ENCODE results near the gene CCR1. TPM values are rescaled to one million over a fixed set of nuclear protein-coding genes. Genes with fewer than 3 reads are reported as not detected.

CCR1 gene
- 0.15 TPM for polyA plus RNA-seq (2013, experiment 1 of 2)
- 0.15 TPM for polyA plus RNA-seq (2013, experiment 2 of 2)

DNA sequence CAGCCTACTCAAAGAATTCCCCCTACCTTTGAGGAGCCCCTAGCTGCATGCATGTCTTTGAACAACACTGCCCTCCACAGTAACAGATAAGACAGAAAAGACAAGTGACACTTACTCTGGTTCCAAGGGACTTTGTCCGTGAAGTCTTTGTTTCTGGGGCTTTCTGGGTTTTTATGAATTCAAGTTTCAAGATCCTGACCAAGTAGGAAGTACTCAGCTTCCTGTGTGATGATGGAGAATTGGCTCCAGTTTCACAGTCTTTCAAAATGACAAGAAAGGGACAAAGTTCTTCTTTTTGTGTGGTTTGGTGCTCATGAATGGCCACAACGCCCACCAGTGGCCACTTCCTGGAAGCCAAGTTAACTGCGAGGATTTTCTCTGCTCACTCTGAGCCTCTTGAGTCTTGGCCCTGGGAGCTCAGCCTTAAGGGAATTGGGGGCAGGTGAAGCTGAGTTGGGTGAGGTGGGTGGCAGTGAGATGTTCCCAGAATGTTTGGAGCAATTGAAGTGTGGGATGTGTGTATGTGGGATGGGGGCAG lies at the start of gene CCR1:
Gene CCR1 (minus strand): TSS at position 147 of the 538 bp plus-strand sequence. CDS start 4,000 bp downstream, outside the sequence.
- H2AK5ac ChIP-seq (ENCODE audit: low read length), result no peak within 1 kb of the TSS
- no peak within 1 kb of the TSS for H2BK5ac ChIP-seq (ENCODE audit: low read length)
- no peaks in the 10 kb centered on the region for H3K27me3 ChIP-seq (ENCODE audit: insufficient read depth, low read length, poor library complexity)
- H3K23ac ChIP-seq (ENCODE audit: low read length), result no peak within 1 kb of the TSS
- no peak within 1 kb of the TSS for H4K8ac ChIP-seq (ENCODE audit: low read depth, low read length)
- peak; percentile 80 for DNase-seq
- no peaks in the 10 kb centered on the region for H3K79me2 ChIP-seq (ENCODE audit: control insufficient read depth, insufficient read depth, low read length)
- H2BK15ac ChIP-seq (replicated peaks; ENCODE audit: low read depth), result no peak within 1 kb of the TSS
- no peak within 1 kb of the TSS for H3K4me2 ChIP-seq (ENCODE audit: low read length)
- H3K36me3 ChIP-seq (ENCODE audit: control insufficient read depth, insufficient read depth, low read length), result no peaks in the 10 kb centered on the region
- no peak within 1 kb of the TSS for H3K27ac ChIP-seq (ENCODE audit: low read depth, low read length)
- no peaks in the 10 kb centered on the region for H3K79me1 ChIP-seq (ENCODE audit: low read length)
- H3K4ac ChIP-seq (ENCODE audit: low read depth, low read length), result no peak within 1 kb of the TSS
- H2BK120ac ChIP-seq (ENCODE audit: low read depth, low read length), result no peak within 1 kb of the TSS
- no peak within 1 kb of the TSS for H3K56ac ChIP-seq (ENCODE audit: low read length)
- no peaks in the 10 kb centered on the region for H3K4me1 ChIP-seq (ENCODE audit: control insufficient read depth, low read depth, low read length)
- H3K9ac ChIP-seq (ENCODE audit: low read length), result no peak within 1 kb of the TSS
- WGBS (ENCODE audit: extremely low coverage, insufficient coverage, low lambda C conversion rate), result no CpG with 5 or more reads among the region's 3 CpGs
- no peak within 1 kb of the TSS for H3K4me3 ChIP-seq (ENCODE audit: low read length)
- no peak within 1 kb of the TSS for H4K5ac ChIP-seq (ENCODE audit: low read length)
- H3K18ac ChIP-seq (ENCODE audit: low read length), result no peak within 1 kb of the TSS

DNA sequence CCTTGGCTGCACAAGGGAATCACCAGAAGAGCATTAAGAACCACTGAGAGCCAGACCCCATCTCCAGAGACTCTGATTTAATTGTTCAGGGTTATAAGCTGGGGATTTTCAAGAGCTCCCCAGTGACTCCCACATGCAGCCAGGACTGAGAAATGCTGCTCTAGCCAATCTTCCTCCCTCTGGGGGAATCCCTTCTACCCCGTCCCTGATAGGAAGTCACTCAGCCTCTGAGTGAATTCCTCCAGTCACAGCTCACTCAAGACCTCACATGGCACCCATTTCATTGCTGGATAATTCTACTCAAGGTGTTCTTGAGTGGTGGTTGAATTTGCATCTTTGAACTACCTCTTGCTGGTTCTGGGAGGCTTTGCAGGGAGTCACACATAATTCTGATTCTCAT lies 44.9 kb upstream of the CCR1 start:
- WGBS (ENCODE audit: extremely low coverage, insufficient coverage, low lambda C conversion rate), result no CpG with 5 or more reads among the region's 1 CpG
- Histone ChIP-seq H3K36me3 (ENCODE audit: control insufficient read depth, insufficient read depth, low read length) (no peaks in the 10 kb centered on the region), H3K27me3 (ENCODE audit: insufficient read depth, low read length, poor library complexity) (no peaks in the 10 kb centered on the region), H3K4me2 (ENCODE audit: low read length) (no peak overlapping the region), H3K4ac (ENCODE audit: low read depth, low read length) (no peak overlapping the region), H2AK5ac (ENCODE audit: low read length) (no peak overlapping the region), H3K27ac (ENCODE audit: low read depth, low read length) (no peak overlapping the region), H3K79me2 (ENCODE audit: control insufficient read depth, insufficient read depth, low read length) (no peaks in the 10 kb centered on the region), H3K23ac (ENCODE audit: low read length) (no peak overlapping the region), H3K18ac (ENCODE audit: low read length) (no peak overlapping the region), H3K56ac (ENCODE audit: low read length) (no peak overlapping the region), H2BK120ac (ENCODE audit: low read depth, low read length) (no peak overlapping the region), H3K79me1 (ENCODE audit: low read length) (no peaks in the 10 kb centered on the region), H2BK5ac (ENCODE audit: low read length) (no peak overlapping the region), H4K5ac (ENCODE audit: low read length) (no peak overlapping the region), H2BK15ac (replicated peaks; ENCODE audit: low read depth) (no peak overlapping the region), H3K4me1 (ENCODE audit: control insufficient read depth, low read depth, low read length) (no peaks in the 10 kb centered on the region), H4K8ac (ENCODE audit: low read depth, low read length) (no peak overlapping the region), H3K4me3 (ENCODE audit: low read length) (no peak overlapping the region), H3K9ac (ENCODE audit: low read length) (no peak overlapping the region)
- no peak for DNase-seq

DNA sequence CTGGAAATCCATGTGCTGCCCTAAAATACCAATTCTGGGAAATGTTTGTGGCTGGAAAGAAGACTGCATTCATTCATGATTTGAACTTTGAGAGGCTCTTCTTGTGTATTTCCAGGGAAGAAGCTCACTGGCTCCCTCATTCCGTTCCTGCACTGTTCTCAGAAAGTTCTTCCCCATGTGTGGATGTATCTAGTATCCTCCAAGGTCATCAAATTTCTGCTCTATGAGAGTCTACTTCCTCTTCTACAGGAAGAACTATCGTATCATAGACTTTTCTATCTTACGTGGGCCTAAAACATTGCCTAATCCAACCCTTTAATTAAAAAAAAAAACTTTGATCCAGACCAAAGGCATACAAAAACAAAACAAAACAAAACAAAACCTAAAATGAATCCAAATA lies 37.0 kb upstream of the CCR1 start:
- Histone ChIP-seq H3K79me2 (ENCODE audit: control insufficient read depth, insufficient read depth, low read length) (no peaks in the 10 kb centered on the region), H3K27ac (ENCODE audit: low read depth, low read length) (no peak overlapping the region), H3K36me3 (ENCODE audit: control insufficient read depth, insufficient read depth, low read length) (no peaks in the 10 kb centered on the region), H3K4ac (ENCODE audit: low read depth, low read length) (no peak overlapping the region), H2BK15ac (replicated peaks; ENCODE audit: low read depth) (no peak overlapping the region), H3K4me3 (ENCODE audit: low read length) (no peak overlapping the region), H3K79me1 (ENCODE audit: low read length) (no peaks in the 10 kb centered on the region), H3K4me1 (ENCODE audit: control insufficient read depth, low read depth, low read length) (no peaks in the 10 kb centered on the region), H3K23ac (ENCODE audit: low read length) (no peak overlapping the region), H4K8ac (ENCODE audit: low read depth, low read length) (no peak overlapping the region), H2BK120ac (ENCODE audit: low read depth, low read length) (no peak overlapping the region), H3K9ac (ENCODE audit: low read length) (no peak overlapping the region), H3K4me2 (ENCODE audit: low read length) (no peak overlapping the region), H2BK5ac (ENCODE audit: low read length) (no peak overlapping the region), H2AK5ac (ENCODE audit: low read length) (no peak overlapping the region), H3K27me3 (ENCODE audit: insufficient read depth, low read length, poor library complexity) (no peaks in the 10 kb centered on the region), H3K56ac (ENCODE audit: low read length) (no peak overlapping the region), H4K5ac (ENCODE audit: low read length) (no peak overlapping the region), H3K18ac (ENCODE audit: low read length) (no peak overlapping the region)
- no peak for DNase-seq
- no CpG with 5 or more reads among the region's 3 CpGs for WGBS (ENCODE audit: extremely low coverage, insufficient coverage, low lambda C conversion rate)

DNA sequence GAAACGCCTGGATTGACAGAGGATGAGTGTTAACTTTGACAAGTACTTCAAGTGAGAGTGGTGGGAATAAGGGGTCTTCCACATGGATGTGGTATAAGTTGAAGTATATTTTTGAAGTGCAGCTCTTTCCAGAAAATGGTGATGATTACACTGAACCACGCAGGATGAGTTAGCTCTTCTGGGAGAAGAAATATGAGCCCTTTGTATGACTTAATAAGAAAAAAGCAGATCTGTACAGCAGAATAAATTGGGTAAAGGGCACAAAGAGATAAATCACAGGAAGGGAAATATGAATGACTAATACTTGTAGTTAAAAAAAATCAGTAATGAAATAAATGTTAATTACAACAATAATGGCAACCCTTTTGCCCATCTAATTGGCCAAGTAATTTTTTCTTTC lies 35.4 kb upstream of the CCR1 start:
- Histone ChIP-seq H3K4me1 (ENCODE audit: control insufficient read depth, low read depth, low read length) (no peaks in the 10 kb centered on the region), H3K4me2 (ENCODE audit: low read length) (no peak overlapping the region), H3K27ac (ENCODE audit: low read depth, low read length) (no peak overlapping the region), H3K4ac (ENCODE audit: low read depth, low read length) (no peak overlapping the region), H3K27me3 (ENCODE audit: insufficient read depth, low read length, poor library complexity) (no peaks in the 10 kb centered on the region), H3K4me3 (ENCODE audit: low read length) (no peak overlapping the region), H3K9ac (ENCODE audit: low read length) (no peak overlapping the region), H3K18ac (ENCODE audit: low read length) (no peak overlapping the region), H2BK120ac (ENCODE audit: low read depth, low read length) (no peak overlapping the region), H3K79me2 (ENCODE audit: control insufficient read depth, insufficient read depth, low read length) (no peaks in the 10 kb centered on the region), H2BK15ac (replicated peaks; ENCODE audit: low read depth) (no peak overlapping the region), H4K5ac (ENCODE audit: low read length) (no peak overlapping the region), H2BK5ac (ENCODE audit: low read length) (no peak overlapping the region), H4K8ac (ENCODE audit: low read depth, low read length) (no peak overlapping the region), H3K56ac (ENCODE audit: low read length) (no peak overlapping the region), H3K79me1 (ENCODE audit: low read length) (no peaks in the 10 kb centered on the region), H2AK5ac (ENCODE audit: low read length) (no peak overlapping the region), H3K36me3 (ENCODE audit: control insufficient read depth, insufficient read depth, low read length) (no peaks in the 10 kb centered on the region), H3K23ac (ENCODE audit: low read length) (no peak overlapping the region)
- no CpG with 5 or more reads among the region's 2 CpGs for WGBS (ENCODE audit: extremely low coverage, insufficient coverage, low lambda C conversion rate)
- no peak for DNase-seq

DNA sequence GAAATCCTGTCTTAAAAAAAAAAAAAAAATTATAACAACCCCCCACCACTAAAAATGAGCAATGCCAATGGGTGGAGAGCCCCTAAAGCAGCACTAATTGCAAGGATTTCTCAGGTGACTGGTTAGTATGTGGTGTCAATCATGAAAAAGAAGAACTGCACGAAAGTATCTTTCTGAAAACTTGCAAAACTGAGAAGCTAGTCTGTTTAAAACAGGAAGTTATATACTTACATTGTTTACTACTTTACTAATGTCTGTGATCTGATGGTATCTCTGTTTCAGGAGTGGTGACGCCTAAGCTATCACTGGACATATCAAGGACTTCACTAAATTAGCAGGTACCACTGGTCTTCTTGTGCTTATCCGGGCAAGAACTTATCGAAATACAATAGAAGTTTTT lies 34.0 kb upstream of the CCR1 start, which contains the start of gene CCR3:
Gene CCR3 (plus strand): TSS at position 341 of the 400 bp plus-strand sequence. CDS start 22,699 bp downstream, outside the sequence.
- Histone ChIP-seq H2BK120ac (ENCODE audit: low read depth, low read length) (no peak within 1 kb of the TSS), H3K36me3 (ENCODE audit: control insufficient read depth, insufficient read depth, low read length) (no peaks in the 10 kb centered on the region), H3K79me1 (ENCODE audit: low read length) (no peaks in the 10 kb centered on the region), H3K27ac (ENCODE audit: low read depth, low read length) (no peak within 1 kb of the TSS), H3K4ac (ENCODE audit: low read depth, low read length) (no peak within 1 kb of the TSS), H3K27me3 (ENCODE audit: insufficient read depth, low read length, poor library complexity) (no peaks in the 10 kb centered on the region), H3K56ac (ENCODE audit: low read length) (no peak within 1 kb of the TSS), H3K18ac (ENCODE audit: low read length) (no peak within 1 kb of the TSS), H3K23ac (ENCODE audit: low read length) (no peak within 1 kb of the TSS), H2BK5ac (ENCODE audit: low read length) (no peak within 1 kb of the TSS), H2BK15ac (replicated peaks; ENCODE audit: low read depth) (no peak within 1 kb of the TSS), H3K4me2 (ENCODE audit: low read length) (no peak within 1 kb of the TSS), H3K4me1 (ENCODE audit: control insufficient read depth, low read depth, low read length) (no peaks in the 10 kb centered on the region), H3K79me2 (ENCODE audit: control insufficient read depth, insufficient read depth, low read length) (no peaks in the 10 kb centered on the region), H4K5ac (ENCODE audit: low read length) (no peak within 1 kb of the TSS), H3K4me3 (ENCODE audit: low read length) (no peak within 1 kb of the TSS), H3K9ac (ENCODE audit: low read length) (no peak within 1 kb of the TSS), H2AK5ac (ENCODE audit: low read length) (no peak within 1 kb of the TSS), H4K8ac (ENCODE audit: low read depth, low read length) (no peak within 1 kb of the TSS)
- DNase-seq, result no peak
- WGBS (ENCODE audit: extremely low coverage, insufficient coverage, low lambda C conversion rate), result no CpG with 5 or more reads among the region's 4 CpGs

DNA sequence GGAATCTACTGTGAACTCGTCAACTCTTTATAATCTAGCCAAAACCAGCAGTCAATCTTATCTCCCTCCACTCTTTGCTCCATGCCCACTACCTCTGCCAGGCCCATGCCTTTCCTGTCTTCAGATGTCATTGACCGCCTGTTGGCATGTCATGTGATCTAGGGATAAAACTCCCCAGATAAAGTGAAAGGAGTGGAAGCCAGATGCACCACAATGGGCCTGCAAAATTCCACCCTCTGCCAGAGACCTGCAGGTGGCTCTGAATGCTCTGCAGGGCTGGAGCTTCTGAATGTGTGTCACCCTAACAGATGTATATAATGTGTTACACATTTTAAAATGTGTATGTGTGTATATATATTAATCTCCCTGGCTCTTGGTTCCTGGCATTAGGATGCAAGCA lies 31.8 kb upstream of the CCR1 start:
- Histone ChIP-seq H3K56ac (ENCODE audit: low read length) (no peak overlapping the region), H3K36me3 (ENCODE audit: control insufficient read depth, insufficient read depth, low read length) (no peaks in the 10 kb centered on the region), H3K27ac (ENCODE audit: low read depth, low read length) (no peak overlapping the region), H3K79me1 (ENCODE audit: low read length) (no peaks in the 10 kb centered on the region), H3K79me2 (ENCODE audit: control insufficient read depth, insufficient read depth, low read length) (no peaks in the 10 kb centered on the region), H3K4me1 (ENCODE audit: control insufficient read depth, low read depth, low read length) (no peaks in the 10 kb centered on the region), H2BK120ac (ENCODE audit: low read depth, low read length) (no peak overlapping the region), H2BK5ac (ENCODE audit: low read length) (no peak overlapping the region), H3K9ac (ENCODE audit: low read length) (no peak overlapping the region), H3K18ac (ENCODE audit: low read length) (no peak overlapping the region), H3K23ac (ENCODE audit: low read length) (no peak overlapping the region), H4K5ac (ENCODE audit: low read length) (no peak overlapping the region), H2AK5ac (ENCODE audit: low read length) (no peak overlapping the region), H2BK15ac (replicated peaks; ENCODE audit: low read depth) (no peak overlapping the region), H3K27me3 (ENCODE audit: insufficient read depth, low read length, poor library complexity) (no peaks in the 10 kb centered on the region), H3K4me3 (ENCODE audit: low read length) (no peak overlapping the region), H4K8ac (ENCODE audit: low read depth, low read length) (no peak overlapping the region), H3K4me2 (ENCODE audit: low read length) (no peak overlapping the region), H3K4ac (ENCODE audit: low read depth, low read length) (no peak overlapping the region)
- no CpG with 5 or more reads among the region's 2 CpGs for WGBS (ENCODE audit: extremely low coverage, insufficient coverage, low lambda C conversion rate)
- DNase-seq, result no peak

Data from mesendoderm (in vitro differentiated cells).